ENCODE measurements around the gene PHACTR2.

The PHACTR2 gene

DNA sequence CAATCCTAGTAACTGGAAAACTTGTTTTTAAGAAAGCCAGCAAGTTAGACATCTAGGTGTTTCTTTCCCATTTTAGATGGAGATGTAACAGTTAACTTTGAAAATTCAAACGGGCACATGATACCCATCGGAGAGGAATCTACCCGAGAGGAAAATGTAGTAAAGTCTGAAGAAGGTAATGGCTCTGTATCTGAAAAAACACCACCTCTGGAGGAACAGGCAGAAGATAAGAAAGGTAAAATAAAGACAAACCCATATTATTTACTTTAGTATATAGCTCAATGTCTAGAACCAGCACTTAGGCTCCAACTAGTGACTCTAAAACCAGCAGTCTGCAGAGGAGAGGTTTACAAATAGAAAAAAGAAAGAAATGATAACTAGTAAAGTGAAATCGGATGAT lies 75.9 kb downstream of the PHACTR2 start:
- no peaks in the 10 kb centered on the region for H3K4me1 ChIP-seq (ENCODE audit: insufficient read depth, low read length)
- TF ChIP-seq, protein P1, sequence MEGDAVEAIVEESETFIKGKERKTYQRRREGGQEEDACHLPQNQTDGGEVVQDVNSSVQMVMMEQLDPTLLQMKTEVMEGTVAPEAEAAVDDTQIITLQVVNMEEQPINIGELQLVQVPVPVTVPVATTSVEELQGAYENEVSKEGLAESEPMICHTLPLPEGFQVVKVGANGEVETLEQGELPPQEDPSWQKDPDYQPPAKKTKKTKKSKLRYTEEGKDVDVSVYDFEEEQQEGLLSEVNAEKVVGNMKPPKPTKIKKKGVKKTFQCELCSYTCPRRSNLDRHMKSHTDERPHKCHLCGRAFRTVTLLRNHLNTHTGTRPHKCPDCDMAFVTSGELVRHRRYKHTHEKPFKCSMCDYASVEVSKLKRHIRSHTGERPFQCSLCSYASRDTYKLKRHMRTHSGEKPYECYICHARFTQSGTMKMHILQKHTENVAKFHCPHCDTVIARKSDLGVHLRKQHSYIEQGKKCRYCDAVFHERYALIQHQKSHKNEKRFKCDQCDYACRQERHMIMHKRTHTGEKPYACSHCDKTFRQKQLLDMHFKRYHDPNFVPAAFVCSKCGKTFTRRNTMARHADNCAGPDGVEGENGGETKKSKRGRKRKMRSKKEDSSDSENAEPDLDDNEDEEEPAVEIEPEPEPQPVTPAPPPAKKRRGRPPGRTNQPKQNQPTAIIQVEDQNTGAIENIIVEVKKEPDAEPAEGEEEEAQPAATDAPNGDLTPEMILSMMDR (IDR thresholded peaks at IDR 0.05; ENCODE audit: borderline replicate concordance, extremely low read depth, low read length, poor library complexity, severe bottlenecking): no peak
- no peaks in the 10 kb centered on the region for H3K79me2 ChIP-seq (ENCODE audit: insufficient read depth, low read length)
- H3K9me3 ChIP-seq (ENCODE audit: insufficient read depth, low read length, severe bottlenecking): no peaks in the 10 kb centered on the region
- H3K27ac ChIP-seq (ENCODE audit: low read length): no peak overlapping the region
- H3K27me3 ChIP-seq (ENCODE audit: insufficient read depth, low read length, poor library complexity): no peaks in the 10 kb centered on the region
- no peak overlapping the region for H3K4me2 ChIP-seq (ENCODE audit: insufficient read depth, low read length)
- H3K9ac ChIP-seq (ENCODE audit: low read depth, low read length): no peak overlapping the region
- no peaks in the 10 kb centered on the region for H3K36me3 ChIP-seq (ENCODE audit: insufficient read depth, low read length)
- no peak overlapping the region for H2AFZ ChIP-seq (ENCODE audit: low read depth, low read length)
- no peak overlapping the region for H3K4me3 ChIP-seq (ENCODE audit: low read depth in 1 of 2, low read length in 2 of 2)
- no peaks in the 10 kb centered on the region for H4K20me1 ChIP-seq (ENCODE audit: insufficient read depth, low read length)
- DNase-seq (no peak), ATAC-seq (ENCODE audit: insufficient read depth, low read depth) (no peak)

DNA sequence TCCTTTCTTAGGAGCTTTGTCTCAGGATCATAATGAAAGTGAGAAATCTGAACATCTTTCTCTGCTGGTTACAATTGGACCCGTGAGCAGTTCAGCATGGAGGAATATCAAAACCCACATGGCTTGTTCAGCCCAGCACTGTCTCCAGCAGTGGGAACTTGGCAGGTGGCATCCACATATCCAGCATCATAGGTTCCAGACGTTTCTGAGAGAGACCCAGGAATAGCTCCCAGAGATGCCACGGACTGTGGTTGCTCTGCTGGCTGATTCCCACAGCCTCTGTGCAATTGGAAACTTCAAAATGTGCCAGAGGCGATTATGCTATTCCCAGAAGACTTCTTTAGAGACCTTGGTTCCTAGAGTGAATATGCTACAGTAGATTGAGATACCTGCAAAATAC lies 76.4 kb downstream of the PHACTR2 start:
- Histone ChIP-seq H3K27ac (ENCODE audit: low read length) (no peak overlapping the region), H3K4me1 (ENCODE audit: insufficient read depth, low read length) (no peaks in the 10 kb centered on the region), H3K9ac (ENCODE audit: low read depth, low read length) (no peak overlapping the region), H3K9me3 (ENCODE audit: insufficient read depth, low read length, severe bottlenecking) (no peaks in the 10 kb centered on the region), H2AFZ (ENCODE audit: low read depth, low read length) (no peak overlapping the region), H4K20me1 (ENCODE audit: insufficient read depth, low read length) (no peaks in the 10 kb centered on the region), H3K36me3 (ENCODE audit: insufficient read depth, low read length) (no peaks in the 10 kb centered on the region), H3K4me2 (ENCODE audit: insufficient read depth, low read length) (no peak overlapping the region), H3K79me2 (ENCODE audit: insufficient read depth, low read length) (no peaks in the 10 kb centered on the region), H3K4me3 (ENCODE audit: low read depth in 1 of 2, low read length in 2 of 2) (no peak overlapping the region), H3K27me3 (ENCODE audit: insufficient read depth, low read length, poor library complexity) (no peaks in the 10 kb centered on the region)
- TF ChIP-seq, protein P1 (IDR thresholded peaks at IDR 0.05; ENCODE audit: borderline replicate concordance, extremely low read depth, low read length, poor library complexity, severe bottlenecking): no peak
- TF ChIP-seq EZH2 (IDR thresholded peaks at IDR 0.05; ENCODE audit: borderline replicate concordance, low read depth, low read length, severe bottlenecking): no peak
- DNase-seq (no peak), ATAC-seq (ENCODE audit: insufficient read depth, low read depth) (no peak)

DNA sequence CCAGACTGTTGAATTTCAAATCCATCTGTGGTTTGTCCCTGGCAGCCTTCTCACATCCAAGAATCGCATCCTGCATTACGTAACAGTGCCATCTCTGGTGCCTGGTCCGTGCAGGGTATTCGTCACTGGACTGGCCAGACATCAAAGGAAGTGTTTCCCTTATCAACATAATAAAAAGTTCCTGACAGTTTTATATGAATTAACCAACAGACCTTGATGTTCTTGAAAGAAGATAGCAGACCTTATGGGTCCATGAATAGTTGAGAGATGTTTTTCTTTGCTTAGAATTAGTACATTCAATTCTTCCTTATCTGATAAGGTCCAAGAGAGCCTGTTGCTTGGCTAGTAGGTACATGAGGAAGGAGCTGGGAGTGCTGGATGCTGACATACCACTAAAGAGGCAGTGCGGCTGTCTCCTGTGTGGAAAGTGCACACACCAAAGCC lies 77.6 kb downstream of the PHACTR2 start:
- Histone ChIP-seq H4K20me1 (ENCODE audit: insufficient read depth, low read length) (no peaks in the 10 kb centered on the region), H3K27ac (ENCODE audit: low read length) (no peak overlapping the region), H3K79me2 (ENCODE audit: insufficient read depth, low read length) (no peaks in the 10 kb centered on the region), H2AFZ (ENCODE audit: low read depth, low read length) (no peak overlapping the region), H3K4me3 (ENCODE audit: low read depth in 1 of 2, low read length in 2 of 2) (no peak overlapping the region), H3K4me2 (ENCODE audit: insufficient read depth, low read length) (no peak overlapping the region), H3K36me3 (ENCODE audit: insufficient read depth, low read length) (no peaks in the 10 kb centered on the region), H3K9ac (ENCODE audit: low read depth, low read length) (no peak overlapping the region), H3K4me1 (ENCODE audit: insufficient read depth, low read length) (no peaks in the 10 kb centered on the region), H3K9me3 (ENCODE audit: insufficient read depth, low read length, severe bottlenecking) (no peaks in the 10 kb centered on the region), H3K27me3 (ENCODE audit: insufficient read depth, low read length, poor library complexity) (no peaks in the 10 kb centered on the region)
- DNase-seq (no peak), ATAC-seq (ENCODE audit: insufficient read depth, low read depth) (no peak)
- no peak for TF ChIP-seq EZH2 (IDR thresholded peaks at IDR 0.05; ENCODE audit: borderline replicate concordance, low read depth, low read length, severe bottlenecking)
- TF ChIP-seq, protein P1 (IDR thresholded peaks at IDR 0.05; ENCODE audit: borderline replicate concordance, extremely low read depth, low read length, poor library complexity, severe bottlenecking): no peak

DNA sequence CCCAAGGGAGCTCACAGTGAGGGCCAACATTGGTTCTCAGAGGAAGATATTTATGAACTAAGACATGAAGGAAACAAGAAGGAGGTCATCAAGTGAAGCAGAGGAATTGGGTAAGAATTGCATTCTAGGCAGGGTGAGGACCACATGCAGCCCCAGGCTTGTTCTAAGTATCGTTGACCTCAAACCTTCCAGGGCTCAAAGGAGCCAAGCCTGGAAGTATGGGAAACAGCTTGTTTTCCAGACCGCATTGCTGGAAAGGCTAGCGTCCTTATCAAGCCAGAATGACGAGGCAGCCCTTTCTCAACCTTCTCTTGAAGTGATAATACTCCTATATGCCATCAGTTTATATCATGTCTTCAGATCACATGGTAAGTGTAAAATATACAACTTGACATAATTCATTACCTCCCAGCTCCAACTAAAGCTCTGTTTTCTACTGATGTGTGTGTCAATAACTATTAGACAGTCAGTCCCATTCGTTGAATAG lies 79.6 kb downstream of the PHACTR2 start:
- TF ChIP-seq, protein P1 (IDR thresholded peaks at IDR 0.05; ENCODE audit: borderline replicate concordance, extremely low read depth, low read length, poor library complexity, severe bottlenecking): no peak
- TF ChIP-seq EZH2 (IDR thresholded peaks at IDR 0.05; ENCODE audit: borderline replicate concordance, low read depth, low read length, severe bottlenecking): no peak
- Histone ChIP-seq H3K27me3 (ENCODE audit: insufficient read depth, low read length, poor library complexity) (no peaks in the 10 kb centered on the region), H4K20me1 (ENCODE audit: insufficient read depth, low read length) (no peaks in the 10 kb centered on the region), H3K9me3 (ENCODE audit: insufficient read depth, low read length, severe bottlenecking) (no peaks in the 10 kb centered on the region), H3K79me2 (ENCODE audit: insufficient read depth, low read length) (no peaks in the 10 kb centered on the region), H3K27ac (ENCODE audit: low read length) (no peak overlapping the region), H3K4me2 (ENCODE audit: insufficient read depth, low read length) (no peak overlapping the region), H3K4me3 (ENCODE audit: low read depth in 1 of 2, low read length in 2 of 2) (no peak overlapping the region), H3K4me1 (ENCODE audit: insufficient read depth, low read length) (no peaks in the 10 kb centered on the region), H3K9ac (ENCODE audit: low read depth, low read length) (no peak overlapping the region), H3K36me3 (ENCODE audit: insufficient read depth, low read length) (no peaks in the 10 kb centered on the region), H2AFZ (ENCODE audit: low read depth, low read length) (no peak overlapping the region)
- ATAC-seq (ENCODE audit: insufficient read depth, low read depth) (no peak), DNase-seq (no peak)
